Measurements from ENCODE around the gene TPK1. TPM values are rescaled to one million over a fixed set of nuclear protein-coding genes. Genes with fewer than 3 reads are reported as not detected.

TPK1 gene
- total and polyA plus RNA-seq, 2 of the 4 experiments (the other 2 are of a cell fraction), result 0.38 to 1.8 TPM

DNA sequence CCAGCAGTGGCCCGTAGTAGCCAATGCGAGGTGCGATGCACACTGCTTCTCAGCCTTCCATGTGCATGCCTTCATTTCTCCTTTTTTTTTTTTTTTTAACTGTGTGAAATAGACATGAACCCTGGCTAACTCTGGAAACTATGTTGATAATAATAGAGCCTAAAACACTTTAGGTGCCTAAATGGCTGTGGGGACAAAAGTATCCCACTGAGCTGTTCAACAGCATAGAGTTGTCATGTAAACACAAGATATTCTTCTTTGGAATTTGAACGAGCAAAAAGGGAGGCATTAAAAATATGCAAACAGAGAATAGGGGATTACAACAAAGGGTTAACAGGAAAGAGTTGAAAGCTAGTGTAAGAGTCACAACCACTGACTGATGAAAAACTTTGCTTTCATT is 270.3 kb downstream of the TPK1 start:
- H3K27ac ChIP-seq (ENCODE audit: insufficient read depth, low read length), result no peak overlapping the region
- H3K4me2 ChIP-seq (ENCODE audit: low read depth, low read length), result no peak overlapping the region
- H2BK15ac ChIP-seq (ENCODE audit: low read depth, low read length), result no peak overlapping the region
- no peak overlapping the region for H4K91ac ChIP-seq (ENCODE audit: insufficient read depth, low read depth, low read length)
- no peaks in the 10 kb centered on the region for H3K36me3 ChIP-seq (ENCODE audit: control insufficient read depth, insufficient read depth, low read length)
- H3K4ac ChIP-seq (ENCODE audit: low read depth, low read length), result no peak overlapping the region
- no peaks in the 10 kb centered on the region for H4K20me1 ChIP-seq (ENCODE audit: insufficient read depth, low read length)
- no peak overlapping the region for H2BK5ac ChIP-seq (ENCODE audit: low read depth, low read length, poor library complexity, severe bottlenecking)
- DNase-seq (no peak), ATAC-seq (ENCODE audit: low read depth) (no peak)
- no peak overlapping the region for H4K8ac ChIP-seq (ENCODE audit: low read depth in 2 of 2, low read length in 2 of 2)
- H2AFZ ChIP-seq (replicated peaks; ENCODE audit: low read length, poor library complexity), result no peak overlapping the region
- CTCF ChIA-PET, result no interaction called here
- no CpG with 5 or more reads among the region's 4 CpGs for WGBS, 2 experiments (ENCODE audit: extremely low coverage in 2 of 2, insufficient read length in 1 of 2)
- TF ChIP-seq CEBPB (IDR thresholded peaks at IDR 0.05; ENCODE audit: low read depth, low read length) (no peak), SMC3 (IDR thresholded peaks at IDR 0.05; ENCODE audit: low read depth, low read length) (no peak), MXI1 (IDR thresholded peaks at IDR 0.05; ENCODE audit: borderline replicate concordance, low read depth, low read length) (no peak), RAD21 (IDR thresholded peaks at IDR 0.05; ENCODE audit: low read length) (no peak), POLR2A (IDR thresholded peaks at IDR 0.05; ENCODE audit: low read depth, low read length) (no peak), RFX5 (IDR thresholded peaks at IDR 0.05; ENCODE audit: low read depth, low read length) (no peak), NFE2L2 (IDR thresholded peaks at IDR 0.05; ENCODE audit: low read depth, low read length) (no peak), CHD1 (IDR thresholded peaks at IDR 0.05; ENCODE audit: low read depth, low read length) (no peak), RCOR1 (IDR thresholded peaks at IDR 0.05; ENCODE audit: insufficient replicate concordance, low read length) (no peak), FOS (IDR thresholded peaks at IDR 0.05; ENCODE audit: low read depth, low read length) (no peak), BHLHE40 (IDR thresholded peaks at IDR 0.05; ENCODE audit: low read depth, low read length) (no peak)
- TF ChIP-seq, protein P1, sequence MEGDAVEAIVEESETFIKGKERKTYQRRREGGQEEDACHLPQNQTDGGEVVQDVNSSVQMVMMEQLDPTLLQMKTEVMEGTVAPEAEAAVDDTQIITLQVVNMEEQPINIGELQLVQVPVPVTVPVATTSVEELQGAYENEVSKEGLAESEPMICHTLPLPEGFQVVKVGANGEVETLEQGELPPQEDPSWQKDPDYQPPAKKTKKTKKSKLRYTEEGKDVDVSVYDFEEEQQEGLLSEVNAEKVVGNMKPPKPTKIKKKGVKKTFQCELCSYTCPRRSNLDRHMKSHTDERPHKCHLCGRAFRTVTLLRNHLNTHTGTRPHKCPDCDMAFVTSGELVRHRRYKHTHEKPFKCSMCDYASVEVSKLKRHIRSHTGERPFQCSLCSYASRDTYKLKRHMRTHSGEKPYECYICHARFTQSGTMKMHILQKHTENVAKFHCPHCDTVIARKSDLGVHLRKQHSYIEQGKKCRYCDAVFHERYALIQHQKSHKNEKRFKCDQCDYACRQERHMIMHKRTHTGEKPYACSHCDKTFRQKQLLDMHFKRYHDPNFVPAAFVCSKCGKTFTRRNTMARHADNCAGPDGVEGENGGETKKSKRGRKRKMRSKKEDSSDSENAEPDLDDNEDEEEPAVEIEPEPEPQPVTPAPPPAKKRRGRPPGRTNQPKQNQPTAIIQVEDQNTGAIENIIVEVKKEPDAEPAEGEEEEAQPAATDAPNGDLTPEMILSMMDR (conservative IDR thresholded peaks at IDR 0.05; ENCODE audit: low read depth, low read length), result no peak
- H3K79me1 ChIP-seq (ENCODE audit: low read depth in 1 of 2, low read length in 2 of 2), result no peaks in the 10 kb centered on the region
- intact Hi-C loops (cut with micrococcal nuclease), result no loop called here
- POLR2A ChIA-PET (ENCODE audit: unreplicated experiment), result no interaction called here
- no peaks in the 10 kb centered on the region for H3K9me1 ChIP-seq (ENCODE audit: insufficient read depth, low read length)
- in situ Hi-C loops (cut with MboI; ENCODE audit: low sequenced_read_pairs), result no loop called here
- no peak overlapping the region for H3K9ac ChIP-seq (ENCODE audit: low read depth, low read length)
- H3K4me1 ChIP-seq (ENCODE audit: control insufficient read depth, insufficient read depth, low read length), result no peaks in the 10 kb centered on the region
- H3K14ac ChIP-seq (replicated peaks; ENCODE audit: low read depth, low read length), result no peak overlapping the region
- no peak overlapping the region for H3K18ac ChIP-seq (ENCODE audit: low read depth, low read length)
- no peak overlapping the region for H2BK120ac ChIP-seq (ENCODE audit: low read depth, low read length)
- BruUV-seq (replicated peaks), result no TSS peak
- H4K5ac ChIP-seq (ENCODE audit: low read depth, low read length), result no peak overlapping the region
- dilution Hi-C loops (cut with HindIII; ENCODE audit: low sequenced_read_pairs, unreplicated experiment), result no loop called here
- no peak overlapping the region for H2BK20ac ChIP-seq (ENCODE audit: low read depth, low read length)
- no peak overlapping the region for H2AK9ac ChIP-seq (replicated peaks; ENCODE audit: low read depth, low read length, poor library complexity)
- H3K4me3 ChIP-seq (ENCODE audit: insufficient read depth, low read depth, low read length), result no peak overlapping the region
- H3K9me3 ChIP-seq (ENCODE audit: control insufficient read depth, insufficient read depth, low read length), result peaks cover 6% of the 10 kb centered on the region
- H3K56ac ChIP-seq (ENCODE audit: extremely low read depth, insufficient read depth, low read length), result no peak overlapping the region
- H3K23ac ChIP-seq (ENCODE audit: low read depth, low read length), result no peak overlapping the region
- H2AK5ac ChIP-seq (ENCODE audit: low read depth, low read length), result no peak overlapping the region
- H3K27me3 ChIP-seq (ENCODE audit: control insufficient read depth, insufficient read depth, low read length), result no peaks in the 10 kb centered on the region
